NT2/D1 (cell line): Measurements from ENCODE around the gene PCSK4.

Experiments
- DNase-seq: peaks from one replicate; pipeline ENCODE4 v3.0.0-alpha.2; 2011; ENCODE audit warnings: low read depth, low spot score
- H3K27me3 ChIP-seq: 2 replicates; pipeline ENCODE4 v1.6.0; 2011; ENCODE audit warnings: mild to moderate bottlenecking; ENCODE audit not compliant: insufficient read length, insufficient read depth
- H3K36me3 ChIP-seq: 2 replicates; pipeline ENCODE4 v1.6.1; 2011; ENCODE audit warnings: mild to moderate bottlenecking, low read length, mixed read lengths; ENCODE audit not compliant: insufficient read depth, insufficient read length
- H3K4me1 ChIP-seq: 2 replicates; pipeline ENCODE4 v1.5.1; 2011; ENCODE audit not compliant: insufficient read depth, insufficient read length
- H3K4me3 ChIP-seq: 2 replicates; pipeline ENCODE4 v1.5.1; 2011; ENCODE audit warnings: low read depth; ENCODE audit not compliant: insufficient read length
- H3K9ac ChIP-seq: 2 replicates; pipeline ENCODE4 v1.6.0; 2011; ENCODE audit warnings: low read depth; ENCODE audit not compliant: insufficient read length
- H3K9me3 ChIP-seq: 2 replicates; pipeline ENCODE4 v1.5.1; 2011; ENCODE audit warnings: mild to moderate bottlenecking, low read length; ENCODE audit not compliant: insufficient read depth
- SUZ12 ChIP-seq: IDR thresholded peaks from 2 replicates; pipeline ENCODE4 v1.6.1; 2011; ENCODE audit not compliant: insufficient read length, insufficient read depth; ENCODE audit errors: extremely low read depth
- YY1 ChIP-seq: IDR thresholded peaks from 2 replicates; pipeline ENCODE4 v1.6.1; 2011; ENCODE audit not compliant: insufficient read length, insufficient read depth
- ZNF274 ChIP-seq: IDR thresholded peaks from 2 replicates; pipeline ENCODE4 v1.6.1; 2011; ENCODE audit warnings: mild to moderate bottlenecking, low read depth, low read length

The PCSK4 gene

GRCh38 chr19:1469255-1470054 is 20.7 kb downstream of the PCSK4 start:
- peak overlapping the region; percentile 53 for H3K4me3 ChIP-seq
- H3K36me3 ChIP-seq: peaks cover 14% of the 10 kb centered on the region
- no peak for DNase-seq
- peak overlapping the region; percentile 85 for H3K9ac ChIP-seq
- peaks cover 60% of the 10 kb centered on the region for H3K27me3 ChIP-seq
- peaks cover 49% of the 10 kb centered on the region for H3K4me1 ChIP-seq
- no peaks in the 10 kb centered on the region for H3K9me3 ChIP-seq
- no peak for TF ChIP-seq ZNF274
- TF ChIP-seq SUZ12: no peak

DNA sequence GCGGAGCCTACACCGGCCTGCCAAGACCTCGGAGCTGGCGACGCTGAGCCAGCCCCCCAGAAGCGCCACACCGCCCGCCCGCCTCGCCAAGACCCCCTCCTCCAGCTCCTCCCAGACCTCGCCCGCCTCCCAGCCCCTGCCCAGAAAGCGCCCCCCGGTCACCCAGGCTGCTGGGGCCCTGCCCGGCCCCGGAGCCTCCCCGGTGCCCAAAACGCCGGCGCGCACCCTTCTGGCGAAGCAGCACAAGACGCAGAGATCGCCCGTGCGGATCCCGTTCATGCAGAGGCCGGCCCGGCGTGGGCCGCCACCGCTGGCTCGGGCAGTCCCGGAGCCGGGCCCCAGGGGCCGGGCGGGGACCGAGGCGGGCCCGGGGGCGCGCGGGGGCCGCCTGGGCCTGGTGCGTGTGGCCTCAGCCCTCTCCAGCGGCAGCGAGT is 21.3 kb downstream of the PCSK4 start:
- Histone ChIP-seq H3K9me3 (no peaks in the 10 kb centered on the region), H3K36me3 (peaks cover 8% of the 10 kb centered on the region), H3K4me3 (peak overlapping the region; percentile 53), H3K9ac (peak overlapping the region; percentile 85), H3K4me1 (peaks cover 48% of the 10 kb centered on the region), H3K27me3 (peaks cover 60% of the 10 kb centered on the region)
- no peak for DNase-seq
- TF ChIP-seq SUZ12 (no peak), ZNF274 (no peak), YY1 (no peak)

- TF ChIP-seq YY1 (no peak), SUZ12 (peak; percentile 72)
- H3K4me1 ChIP-seq: peaks cover 47% of the 10 kb centered on the region
- DNase-seq: no peak
- peaks cover 60% of the 10 kb centered on the region for H3K27me3 ChIP-seq
- peak overlapping the region; percentile 45 for H3K4me3 ChIP-seq
- H3K9me3 ChIP-seq: no peaks in the 10 kb centered on the region
- peak overlapping the region; percentile 81 for H3K9ac ChIP-seq
- H3K36me3 ChIP-seq: peaks cover 4% of the 10 kb centered on the region
Observed at GRCh38 chr19:1468274-1468820, 21.8 kb downstream of the PCSK4 start.

DNA sequence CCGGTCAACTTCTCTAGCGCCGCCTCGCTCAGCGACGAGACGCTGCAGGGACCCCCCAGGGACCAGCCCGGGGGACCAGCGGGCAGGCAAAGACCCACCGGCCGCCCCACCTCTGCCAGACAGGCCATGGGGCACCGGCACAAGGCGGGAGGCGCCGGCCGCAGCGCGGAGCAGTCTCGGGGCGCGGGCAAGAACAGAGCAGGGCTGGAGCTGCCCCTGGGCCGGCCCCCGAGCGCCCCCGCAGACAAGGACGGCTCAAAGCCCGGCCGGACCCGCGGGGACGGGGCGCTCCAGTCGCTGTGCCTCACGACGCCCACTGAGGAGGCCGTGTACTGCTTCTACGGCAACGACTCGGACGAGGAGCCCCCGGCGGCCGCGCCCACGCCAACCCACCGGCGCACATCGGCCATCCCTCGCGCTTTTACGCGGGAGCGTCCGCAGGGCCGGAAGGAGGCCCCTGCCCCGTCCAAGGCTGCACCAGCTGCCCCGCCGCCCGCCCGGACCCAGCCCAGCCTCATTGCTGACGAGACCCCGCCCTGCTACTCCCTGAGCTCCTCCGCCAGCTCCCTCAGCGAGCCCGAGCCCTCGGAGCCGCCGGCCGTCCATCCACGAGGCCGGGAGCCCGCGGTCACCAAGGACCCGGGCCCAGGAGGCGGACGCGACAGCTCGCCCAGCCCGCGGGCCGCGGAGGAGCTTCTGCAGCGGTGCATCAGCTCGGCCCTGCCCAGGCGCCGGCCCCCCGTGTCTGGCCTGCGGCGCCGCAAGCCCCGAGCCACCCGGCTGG is 22.5 kb downstream of the PCSK4 start:
- peaks cover 4% of the 10 kb centered on the region for H3K36me3 ChIP-seq
- H3K4me3 ChIP-seq: peak overlapping the region; percentile 45
- peaks cover 42% of the 10 kb centered on the region for H3K4me1 ChIP-seq
- TF ChIP-seq SUZ12 (peak; percentile 71), YY1 (no peak)
- peak overlapping the region; percentile 81 for H3K9ac ChIP-seq
- DNase-seq: no peak
- no peaks in the 10 kb centered on the region for H3K9me3 ChIP-seq
- peaks cover 60% of the 10 kb centered on the region for H3K27me3 ChIP-seq

DNA sequence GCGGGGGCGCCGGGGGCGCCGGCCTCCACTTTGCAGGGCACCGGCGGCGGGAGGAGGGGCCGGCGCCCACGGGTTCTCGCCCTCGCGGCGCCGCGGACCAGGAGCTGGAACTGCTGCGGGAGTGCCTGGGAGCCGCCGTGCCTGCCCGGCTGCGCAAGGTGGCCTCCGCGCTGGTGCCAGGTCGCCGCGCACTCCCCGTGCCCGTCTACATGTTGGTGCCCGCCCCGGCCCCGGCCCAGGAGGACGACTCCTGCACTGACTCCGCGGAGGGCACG is 23.0 kb downstream of the PCSK4 start:
- peaks cover 59% of the 10 kb centered on the region for H3K27me3 ChIP-seq
- H3K9me3 ChIP-seq: no peaks in the 10 kb centered on the region
- no peak for DNase-seq
- peak overlapping the region; percentile 45 for H3K4me3 ChIP-seq
- peak overlapping the region; percentile 81 for H3K9ac ChIP-seq
- peaks cover 39% of the 10 kb centered on the region for H3K4me1 ChIP-seq
- peaks cover 4% of the 10 kb centered on the region for H3K36me3 ChIP-seq
- TF ChIP-seq ZNF274 (no peak), YY1 (no peak), SUZ12 (no peak)

DNA sequence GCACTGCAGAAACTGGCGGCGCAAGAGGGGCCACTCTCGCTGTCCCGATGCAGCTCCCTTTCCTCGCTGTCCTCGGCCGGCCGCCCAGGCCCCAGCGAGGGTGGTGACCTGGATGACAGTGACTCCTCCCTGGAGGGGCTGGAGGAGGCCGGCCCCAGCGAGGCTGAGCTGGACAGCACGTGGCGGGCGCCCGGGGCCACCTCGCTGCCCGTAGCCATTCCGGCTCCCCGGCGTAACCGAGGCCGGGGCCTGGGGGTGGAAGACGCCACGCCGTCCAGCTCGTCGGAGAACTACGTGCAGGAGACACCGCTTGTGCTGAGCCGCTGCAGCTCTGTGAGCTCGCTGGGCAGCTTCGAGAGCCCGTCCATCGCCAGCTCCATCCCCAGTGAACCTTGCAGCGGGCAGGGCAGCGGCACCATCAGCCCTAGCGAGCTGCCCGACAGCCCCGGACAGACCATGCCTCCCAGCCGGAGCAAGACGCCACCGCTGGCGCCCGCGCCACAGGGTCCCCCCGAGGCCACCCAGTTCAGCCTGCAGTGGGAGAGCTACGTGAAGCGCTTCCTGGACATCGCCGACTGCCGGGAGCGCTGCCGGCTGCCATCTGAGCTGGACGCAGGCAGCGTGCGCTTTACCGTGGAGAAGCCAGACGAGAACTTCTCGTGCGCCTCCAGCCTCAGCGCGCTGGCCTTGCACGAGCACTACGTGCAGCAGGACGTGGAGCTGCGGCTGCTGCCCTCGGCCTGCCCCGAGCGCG is 23.5 kb downstream of the PCSK4 start:
- H3K4me3 ChIP-seq: peak overlapping the region; percentile 45
- H3K27me3 ChIP-seq: peaks cover 54% of the 10 kb centered on the region
- H3K9ac ChIP-seq: peak overlapping the region; percentile 81
- H3K36me3 ChIP-seq: peaks cover 4% of the 10 kb centered on the region
- TF ChIP-seq YY1: no peak
- no peak for TF ChIP-seq ZNF274
- peak; percentile 32 for TF ChIP-seq SUZ12
- DNase-seq: no peak
- H3K4me1 ChIP-seq: peaks cover 34% of the 10 kb centered on the region
- no peaks in the 10 kb centered on the region for H3K9me3 ChIP-seq

DNA sequence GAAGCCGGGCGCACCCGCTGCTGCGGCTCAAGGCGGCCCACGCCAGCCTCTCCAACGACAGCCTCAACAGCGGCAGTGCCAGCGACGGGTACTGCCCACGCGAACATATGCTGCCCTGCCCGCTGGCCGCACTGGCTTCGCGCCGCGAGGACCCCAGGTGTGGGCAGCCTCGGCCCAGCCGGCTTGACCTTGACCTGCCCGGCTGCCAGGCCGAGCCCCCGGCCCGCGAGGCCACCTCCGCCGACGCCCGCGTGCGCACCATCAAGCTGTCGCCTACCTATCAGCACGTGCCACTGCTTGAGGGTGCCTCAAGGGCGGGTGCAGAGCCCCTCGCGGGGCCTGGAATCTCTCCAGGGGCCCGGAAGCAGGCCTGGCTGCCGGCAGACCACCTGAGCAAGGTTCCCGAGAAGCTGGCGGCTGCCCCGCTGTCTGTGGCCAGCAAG is 24.1 kb downstream of the PCSK4 start:
- H3K27me3 ChIP-seq: peaks cover 52% of the 10 kb centered on the region
- no peak overlapping the region for H3K4me3 ChIP-seq

More for the DNA sequence above, 24.1 kb downstream of the PCSK4 start:
- no peak for DNase-seq
- H3K4me1 ChIP-seq: peaks cover 31% of the 10 kb centered on the region
- H3K9me3 ChIP-seq: no peaks in the 10 kb centered on the region
- peak overlapping the region; percentile 81 for H3K9ac ChIP-seq
- no peak for TF ChIP-seq YY1
- TF ChIP-seq ZNF274: no peak
- TF ChIP-seq SUZ12: peak; percentile 47
- H3K36me3 ChIP-seq: peaks cover 6% of the 10 kb centered on the region
